ENCODE data around the gene USHBP1. TPM values are rescaled to one million over a fixed set of nuclear protein-coding genes. Genes with fewer than 3 reads are reported as not detected.

The USHBP1 gene
- total and polyA plus RNA-seq, 7 donors, result 2.6 to 8.6 (median 3.7) TPM

DNA sequence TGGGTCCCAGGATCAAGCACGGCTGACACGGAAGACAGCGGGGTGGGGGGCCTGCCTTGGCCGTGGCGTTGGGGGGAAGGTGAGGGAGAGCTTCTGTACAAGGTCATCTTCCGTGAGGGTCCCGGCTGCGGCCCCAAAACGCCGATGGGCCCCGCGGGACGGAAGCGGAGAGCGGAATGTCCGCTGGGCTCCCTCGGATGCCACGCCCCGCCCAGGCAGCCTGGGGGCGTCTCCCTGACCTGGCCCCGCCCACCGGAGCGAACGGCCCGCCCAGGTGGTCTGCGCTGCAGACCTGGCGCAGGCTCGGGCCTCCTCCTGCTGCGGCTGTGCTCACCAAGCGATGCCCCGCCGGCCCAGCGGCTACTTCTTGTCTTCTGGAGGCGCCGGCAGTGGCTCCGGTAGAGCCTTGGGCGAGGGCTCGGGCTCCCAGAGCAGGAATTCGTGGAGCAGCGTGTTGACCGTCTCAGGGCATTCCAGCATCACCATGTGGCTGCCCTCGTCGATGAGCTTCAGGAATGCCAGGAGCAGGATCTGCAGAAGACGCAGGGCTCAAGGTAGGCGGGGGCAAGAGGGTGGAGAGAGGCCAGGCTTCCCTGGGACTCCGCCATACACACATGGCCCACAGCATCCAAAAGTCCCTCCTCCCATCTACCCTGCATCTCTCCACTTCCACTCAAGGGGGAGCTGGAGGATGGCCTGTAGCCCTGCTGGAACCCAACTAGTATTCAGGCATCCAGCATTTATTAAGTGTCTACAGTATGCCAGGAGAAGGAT lies 27.9 kb upstream of the USHBP1 start:
- TF ChIP-seq, protein P1, sequence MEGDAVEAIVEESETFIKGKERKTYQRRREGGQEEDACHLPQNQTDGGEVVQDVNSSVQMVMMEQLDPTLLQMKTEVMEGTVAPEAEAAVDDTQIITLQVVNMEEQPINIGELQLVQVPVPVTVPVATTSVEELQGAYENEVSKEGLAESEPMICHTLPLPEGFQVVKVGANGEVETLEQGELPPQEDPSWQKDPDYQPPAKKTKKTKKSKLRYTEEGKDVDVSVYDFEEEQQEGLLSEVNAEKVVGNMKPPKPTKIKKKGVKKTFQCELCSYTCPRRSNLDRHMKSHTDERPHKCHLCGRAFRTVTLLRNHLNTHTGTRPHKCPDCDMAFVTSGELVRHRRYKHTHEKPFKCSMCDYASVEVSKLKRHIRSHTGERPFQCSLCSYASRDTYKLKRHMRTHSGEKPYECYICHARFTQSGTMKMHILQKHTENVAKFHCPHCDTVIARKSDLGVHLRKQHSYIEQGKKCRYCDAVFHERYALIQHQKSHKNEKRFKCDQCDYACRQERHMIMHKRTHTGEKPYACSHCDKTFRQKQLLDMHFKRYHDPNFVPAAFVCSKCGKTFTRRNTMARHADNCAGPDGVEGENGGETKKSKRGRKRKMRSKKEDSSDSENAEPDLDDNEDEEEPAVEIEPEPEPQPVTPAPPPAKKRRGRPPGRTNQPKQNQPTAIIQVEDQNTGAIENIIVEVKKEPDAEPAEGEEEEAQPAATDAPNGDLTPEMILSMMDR (IDR thresholded peaks at IDR 0.05), result peak; percentile 53
- H3K36me3 ChIP-seq (ENCODE audit: insufficient read depth in 1 of 2, low read depth in 1 of 2), result peaks cover 0 to 5% of the 10 kb centered on the region in 2 donors
- peak; percentile 60 to 75 for DNase-seq
- H3K9me3 ChIP-seq, result no peaks in the 10 kb centered on the region
- H3K27ac ChIP-seq, result peak overlapping the region; percentile 36
- peak overlapping the region; percentile 65 for H3K4me3 ChIP-seq
- peak; percentile 57 to 70 (median 68) for ATAC-seq
- 38 to 46% (median 42%) methylated on average over 41 to 46 of the region's 46 CpGs for WGBS, 3 donors
- no peaks in the 10 kb centered on the region for H3K27me3 ChIP-seq (ENCODE audit: insufficient read depth in 3 of 3, low read length in 2 of 3)
- H3K4me1 ChIP-seq, result no peaks in the 10 kb centered on the region
- intact Hi-C loops (cut with DNase I), result no loop called here

DNA sequence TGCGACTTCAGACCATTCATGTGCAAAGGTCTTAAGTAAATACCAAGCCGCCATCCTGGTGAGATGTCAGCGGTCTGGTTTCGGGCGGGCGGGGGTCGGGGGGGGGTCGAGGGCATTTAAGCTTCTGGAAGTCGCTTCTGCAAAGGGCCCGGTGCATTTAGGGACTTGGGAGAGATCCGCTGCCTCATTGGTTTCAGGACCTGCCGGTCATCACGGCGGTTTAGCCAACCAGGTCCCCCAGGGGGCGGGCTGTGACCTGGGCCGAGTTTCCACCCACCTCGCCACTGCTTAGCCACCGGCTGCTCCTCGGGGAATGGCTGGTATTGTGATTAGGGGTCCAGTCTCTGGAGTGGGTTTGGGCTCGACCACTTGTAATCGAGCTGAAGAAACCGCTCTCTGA lies 24.9 kb upstream of the USHBP1 start:
- intact Hi-C loops (cut with DNase I), result no loop called here
- Histone ChIP-seq H3K27me3 (ENCODE audit: insufficient read depth in 3 of 3, low read length in 2 of 3) (no peaks in the 10 kb centered on the region), H3K4me1 (no peaks in the 10 kb centered on the region), H3K36me3 (ENCODE audit: insufficient read depth in 1 of 2, low read depth in 1 of 2) (no peaks in the 10 kb centered on the region), H3K4me3 (peak overlapping the region; percentile 25), H3K27ac (peak overlapping the region; percentile 41), H3K9me3 (no peaks in the 10 kb centered on the region)
- ATAC-seq (peak; percentile 73 to 85 (median 77)), DNase-seq (peak; percentile 75 to 79)
- 14 to 21% (median 17%) methylated on average over 22 of the region's 22 CpGs for WGBS, 3 donors
- TF ChIP-seq, protein P1 (IDR thresholded peaks at IDR 0.05), result no peak

GRCh38 chr19:17286752-17287151 lies 22.2 kb upstream of the USHBP1 start:
- Histone ChIP-seq H3K27me3 (ENCODE audit: insufficient read depth in 3 of 3, low read length in 2 of 3) (peaks cover 0 to 9% (median 4%) of the 10 kb centered on the region in 3 donors), H3K4me3 (no peak overlapping the region), H3K36me3 (ENCODE audit: insufficient read depth in 1 of 2, low read depth in 1 of 2) (no peaks in the 10 kb centered on the region), H3K9me3 (no peaks in the 10 kb centered on the region), H3K4me1 (peaks cover 4% of the 10 kb centered on the region), H3K27ac (no peak overlapping the region)
- intact Hi-C loops (cut with DNase I), result no loop called here
- DNase-seq (no peak), ATAC-seq (no peak)
- 88 to 90% (median 88%) methylated on average over 9 of the region's 9 CpGs for WGBS, 3 donors
- TF ChIP-seq, protein P1 (IDR thresholded peaks at IDR 0.05), result no peak

DNA sequence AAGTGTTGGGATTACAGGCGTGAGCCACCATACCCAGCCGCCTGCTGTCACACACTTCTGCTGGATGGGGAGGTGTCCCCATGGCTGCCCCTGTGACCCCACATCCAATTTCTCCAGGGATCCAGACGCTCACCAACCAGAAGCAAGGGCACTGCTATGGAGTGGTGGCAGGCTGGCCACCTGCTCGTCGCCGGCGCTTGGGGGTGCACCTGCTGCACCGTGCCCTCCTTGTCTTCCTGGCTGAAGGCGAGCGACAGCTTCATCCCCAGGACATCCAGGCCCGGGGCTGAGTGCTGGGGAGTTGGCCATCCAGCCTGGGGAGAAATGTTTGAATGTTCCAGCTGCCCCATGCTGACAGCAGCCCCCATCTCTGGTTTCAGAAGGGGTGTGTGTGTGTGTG lies 21.7 kb upstream of the USHBP1 start:
- peaks cover 4% of the 10 kb centered on the region for H3K4me1 ChIP-seq
- no peaks in the 10 kb centered on the region for H3K36me3 ChIP-seq (ENCODE audit: insufficient read depth in 1 of 2, low read depth in 1 of 2)
- intact Hi-C loops (cut with DNase I), result no loop called here
- no peak overlapping the region for H3K4me3 ChIP-seq
- ATAC-seq, result no peak
- WGBS, 3 donors, result 85 to 92% (median 89%) methylated on average over 11 of the region's 11 CpGs
- no peak for DNase-seq
- peaks cover 0 to 14% (median 7%) of the 10 kb centered on the region in 3 donors for H3K27me3 ChIP-seq (ENCODE audit: insufficient read depth in 3 of 3, low read length in 2 of 3)
- no peaks in the 10 kb centered on the region for H3K9me3 ChIP-seq
- no peak overlapping the region for H3K27ac ChIP-seq
- TF ChIP-seq, protein P1 (IDR thresholded peaks at IDR 0.05), result no peak
